SK-N-SH treated with all-trans-retinoic acid at 6 μM for 48 hours (cell line): ENCODE data around the gene STS.

Experiments used
- ARNTL ChIP-seq: fragments of 450-650 bp; formaldehyde crosslinking; IDR thresholded peaks from 2 replicates; pipeline ENCODE4 v1.5.0; 2020; ENCODE audit warnings: low read depth, mild to moderate bottlenecking, moderate library complexity, borderline replicate concordance
- CSRNP3 ChIP-seq: fragments of 250-450 bp; sonication (Bioruptor Pico); IDR thresholded peaks from 2 replicates; pipeline ENCODE4 v1.5.1; 2021; ENCODE audit warnings: mild to moderate bottlenecking, moderate library complexity
- ISL1 ChIP-seq: fragments of 250-450 bp; sonication (Bioruptor Pico); IDR thresholded peaks from 2 replicates; pipeline ENCODE4 v2.1.2; 2022; ENCODE audit warnings: mild to moderate bottlenecking, moderate library complexity
- PATZ1 ChIP-seq: fragments of 250-450 bp; sonication (Bioruptor Pico); IDR thresholded peaks from 2 replicates; pipeline ENCODE4 v1.8.0; 2020; ENCODE audit warnings: mild to moderate bottlenecking, moderate library complexity, borderline replicate concordance
- TCF4 ChIP-seq: fragments of 250-450 bp; sonication (Bioruptor Pico); IDR thresholded peaks from 2 replicates; pipeline ENCODE4 v1.8.0; 2021; ENCODE audit warnings: mild to moderate bottlenecking, moderate library complexity, borderline replicate concordance
- ZC3H10 ChIP-seq: fragments of 250-450 bp; sonication (Bioruptor Pico); IDR thresholded peaks from 2 replicates; pipeline ENCODE4 v1.5.1; 2021; ENCODE audit warnings: mild to moderate bottlenecking, moderate library complexity
- ZFP30 ChIP-seq: fragments of 450-650 bp; formaldehyde crosslinking; IDR thresholded peaks from 2 replicates; pipeline ENCODE4 v1.5.0; 2022; ENCODE audit warnings: mild to moderate bottlenecking, moderate library complexity
- ZNF70 ChIP-seq: fragments of 450-650 bp; formaldehyde crosslinking; IDR thresholded peaks from 2 replicates; pipeline ENCODE4 v1.5.0; 2020; ENCODE audit warnings: mild to moderate bottlenecking, moderate library complexity

GRCh38 chrX:7146703-7147412, 654 bp upstream of the STS start:
- TF ChIP-seq TCF4 (CRISPR knock-in tag), result no peak
- no peak for TF ChIP-seq ZFP30 (CRISPR knock-in tag)
- TF ChIP-seq PATZ1 (CRISPR knock-in tag), result no peak
- TF ChIP-seq CSRNP3, result no peak
- TF ChIP-seq ZNF70, result no peak
- no peak for TF ChIP-seq ARNTL (CRISPR knock-in tag)
- no peak for TF ChIP-seq ISL1 (CRISPR knock-in tag)
- TF ChIP-seq ZC3H10 (CRISPR knock-in tag), result no peak
